Myocyte (in vitro differentiated cells): Measurements from ENCODE around the gene PCSK5. TPM values are rescaled to one million over a fixed set of nuclear protein-coding genes. Genes with fewer than 3 reads are reported as not detected.
"Not testable (repeated sequence)": the region's sequence is repeated elsewhere in the genome, so short reads cannot be mapped to it uniquely, and the experiment has no call there.

Source experiments
- DNase-seq: peaks from one replicate; pipeline ENCODE4 v3.0.0-alpha.2; 2012; ENCODE audit warnings: low read depth
- total RNA-seq: library from RNA; depleted of rRNA; stranded (reverse); fragments of >200 nt; gene quantifications from 2 replicates; pipeline ENCODE4 v1.2.3, GENCODE V29; 2014

PCSK5 gene
- total RNA-seq, 1 donor from 2014 or later = 5.4 TPM

DNA sequence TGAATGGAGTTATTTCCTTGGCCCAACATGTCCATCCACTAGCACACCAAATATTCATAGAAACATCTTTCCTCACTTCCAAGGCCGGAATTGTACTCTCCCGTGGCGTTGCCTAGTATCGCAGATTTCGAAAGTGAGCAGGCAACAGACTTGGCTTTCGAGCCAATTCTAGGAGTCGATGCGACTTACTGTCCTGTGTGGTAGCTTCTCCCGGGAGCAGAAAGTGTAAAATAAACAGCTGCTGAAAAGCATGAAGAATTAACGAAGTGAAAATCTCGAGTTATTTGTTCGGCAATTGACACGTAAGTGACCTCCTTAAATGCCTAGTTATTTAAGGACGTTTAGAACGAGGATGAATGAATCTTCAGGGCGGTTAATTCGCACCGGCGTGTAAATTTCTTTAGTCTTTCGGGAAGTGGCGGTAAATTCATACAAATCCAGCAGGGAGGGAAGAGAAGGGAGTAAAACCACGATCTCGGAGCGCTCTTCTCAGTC, 449 bp upstream of the PCSK5 start:
- DNase-seq = peak; percentile 66

DNA sequence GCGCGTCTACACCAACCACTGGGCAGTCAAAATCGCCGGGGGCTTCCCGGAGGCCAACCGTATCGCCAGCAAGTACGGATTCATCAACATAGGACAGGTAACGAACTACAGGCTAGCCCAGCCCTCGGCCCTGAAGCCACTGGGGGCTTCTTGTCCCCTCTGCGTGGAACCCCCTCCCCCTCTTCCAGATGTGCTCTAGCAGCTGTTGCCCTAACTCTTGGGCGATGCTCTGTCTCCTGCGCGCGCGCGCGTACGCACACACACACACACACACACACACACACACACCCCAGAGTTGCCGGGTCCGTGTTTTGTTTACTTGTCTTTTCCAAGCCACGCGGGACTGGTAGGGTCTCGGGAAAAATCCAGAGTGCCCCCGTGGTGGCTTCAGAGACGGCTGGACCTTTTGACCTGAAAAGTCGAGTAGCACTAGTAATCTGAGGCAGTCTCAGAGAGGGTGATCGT, 836 bp downstream of the PCSK5 start:
- DNase-seq = peak; percentile 47

DNA sequence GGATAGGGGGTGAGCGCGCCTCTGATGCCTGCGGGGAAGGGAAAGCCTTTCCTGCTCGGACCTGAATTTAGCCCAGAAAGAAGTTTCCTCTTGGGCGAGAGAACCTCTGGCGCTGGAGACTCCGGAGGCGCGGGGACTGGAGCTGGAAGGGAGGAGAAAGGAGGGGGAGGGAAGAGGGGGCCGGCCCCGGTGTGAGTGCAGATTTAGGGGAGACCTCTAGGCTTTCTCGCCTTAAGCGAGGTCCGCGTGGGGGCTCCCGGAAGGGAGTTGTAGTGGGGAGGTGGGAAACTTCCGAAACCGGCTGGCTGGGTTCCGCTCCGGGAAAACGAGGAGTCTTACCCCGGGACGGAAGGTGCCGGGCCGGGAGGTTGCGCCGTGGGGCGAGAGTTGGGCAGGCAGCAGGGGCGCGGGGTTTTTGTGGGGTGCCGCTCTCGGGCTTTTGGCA, 1.3 kb downstream of the PCSK5 start:
- peak; percentile 31 for DNase-seq

DNA sequence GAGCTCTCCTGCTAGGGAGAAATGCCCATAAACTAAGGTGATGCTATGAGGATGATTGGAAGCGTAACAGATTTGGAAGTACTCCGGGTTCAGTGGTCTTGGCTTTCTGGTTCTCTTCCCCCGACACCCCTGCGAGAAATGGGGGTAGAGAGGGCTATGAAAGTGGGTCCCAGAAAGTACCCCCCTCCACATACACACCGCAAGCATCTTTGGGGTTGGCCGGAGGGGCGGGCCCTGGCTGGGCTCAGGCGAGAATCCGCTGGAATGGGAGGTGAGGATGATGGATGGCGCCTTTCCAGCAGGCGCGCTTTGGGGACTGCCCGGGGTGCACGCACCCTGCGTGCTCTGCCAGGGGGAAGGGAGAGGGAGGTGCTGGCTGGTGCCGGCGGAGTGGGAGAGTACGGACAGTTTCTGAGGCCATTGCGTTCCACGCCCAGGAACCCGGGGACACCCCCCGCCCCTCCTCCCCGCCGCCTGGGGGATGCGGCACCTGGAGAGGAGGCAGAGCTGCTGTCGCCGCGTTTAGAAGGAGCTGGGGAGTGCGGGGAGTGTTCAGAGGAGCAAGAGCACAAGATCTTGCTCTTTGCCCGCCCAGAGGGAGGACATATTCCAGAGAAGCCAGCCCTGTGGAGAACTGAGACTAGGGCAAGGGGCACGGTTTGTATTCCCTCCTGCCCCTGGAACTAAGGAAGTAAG, 1.9 kb downstream of the PCSK5 start:
- no peak for DNase-seq

DNA sequence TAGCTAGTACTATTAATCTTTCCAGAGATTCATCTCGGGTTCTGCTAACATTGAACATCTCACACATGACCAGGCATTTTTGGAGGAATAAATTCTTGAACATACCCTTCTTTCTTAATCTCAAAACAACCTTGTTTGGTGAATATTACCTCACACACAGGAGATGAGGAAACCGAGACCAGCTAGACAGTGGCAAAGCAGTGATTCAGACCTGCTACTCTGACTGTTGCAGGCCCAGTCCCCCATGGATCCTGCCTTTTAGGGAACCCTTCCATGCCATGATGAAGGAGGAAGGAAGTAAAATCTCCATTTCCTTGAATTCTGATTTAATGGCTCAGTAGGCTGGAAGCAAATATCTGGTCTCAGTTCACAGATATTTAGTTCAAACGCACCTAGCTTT, 2.6 kb downstream of the PCSK5 start:
- no peak for DNase-seq

DNA sequence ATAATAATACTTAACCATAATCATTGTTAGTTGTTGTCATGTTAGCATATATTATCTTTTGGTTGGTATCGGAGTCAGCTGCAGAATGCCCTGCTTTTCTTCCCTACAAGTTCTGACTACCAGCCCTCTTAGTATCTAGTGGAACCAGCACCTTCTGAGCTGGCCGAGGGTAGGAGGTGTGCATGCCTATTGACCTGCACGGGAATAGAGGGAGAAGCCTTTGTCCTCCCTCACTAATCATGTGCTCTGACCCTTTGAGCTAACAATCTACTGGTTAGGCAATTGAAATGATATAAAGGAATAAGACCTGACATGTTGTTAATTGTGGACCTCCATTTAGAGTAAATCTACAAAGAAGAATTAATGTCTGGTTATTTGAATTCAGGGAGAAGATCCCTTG, 4.1 kb downstream of the PCSK5 start:
- DNase-seq = no peak

DNA sequence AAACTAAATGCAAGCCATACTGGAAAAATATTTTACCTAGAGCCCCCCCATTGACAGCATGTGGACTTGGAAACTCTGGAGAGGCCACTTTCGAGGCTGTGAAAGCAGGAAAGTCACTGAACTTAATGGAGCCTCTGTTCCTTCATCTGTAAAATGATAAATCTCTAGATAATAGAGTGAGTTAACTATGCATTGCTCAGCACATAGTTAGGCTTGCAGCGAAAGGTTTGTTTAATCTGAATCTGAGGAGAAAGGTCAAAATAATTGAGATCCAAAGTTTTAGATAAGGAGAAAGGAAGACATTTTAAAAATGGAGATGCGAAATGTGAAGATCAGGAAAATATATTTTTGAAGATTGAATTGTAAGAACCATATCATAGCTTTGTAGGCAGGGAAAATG, 4.6 kb downstream of the PCSK5 start:
- DNase-seq = no peak

DNA sequence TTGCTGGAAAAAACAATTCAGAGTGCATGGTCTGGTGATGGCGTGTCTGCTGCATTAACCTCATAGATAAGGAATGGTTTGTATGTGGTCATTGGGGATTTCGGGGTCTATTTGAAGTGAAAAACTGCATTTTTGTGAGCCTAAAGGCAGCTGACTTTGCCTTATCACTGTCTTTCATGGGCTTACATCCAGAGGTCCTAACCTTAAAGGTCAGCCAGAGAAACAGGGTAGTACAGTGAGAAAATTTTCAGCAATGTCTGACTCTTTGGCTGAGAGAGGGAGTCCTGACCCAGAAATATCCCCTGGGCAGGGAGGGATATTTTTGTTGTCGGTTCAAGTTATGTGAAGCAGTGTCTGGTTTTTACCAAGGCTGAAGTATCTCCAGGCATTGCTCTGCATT, 5.7 kb downstream of the PCSK5 start:
- no peak for DNase-seq

DNA sequence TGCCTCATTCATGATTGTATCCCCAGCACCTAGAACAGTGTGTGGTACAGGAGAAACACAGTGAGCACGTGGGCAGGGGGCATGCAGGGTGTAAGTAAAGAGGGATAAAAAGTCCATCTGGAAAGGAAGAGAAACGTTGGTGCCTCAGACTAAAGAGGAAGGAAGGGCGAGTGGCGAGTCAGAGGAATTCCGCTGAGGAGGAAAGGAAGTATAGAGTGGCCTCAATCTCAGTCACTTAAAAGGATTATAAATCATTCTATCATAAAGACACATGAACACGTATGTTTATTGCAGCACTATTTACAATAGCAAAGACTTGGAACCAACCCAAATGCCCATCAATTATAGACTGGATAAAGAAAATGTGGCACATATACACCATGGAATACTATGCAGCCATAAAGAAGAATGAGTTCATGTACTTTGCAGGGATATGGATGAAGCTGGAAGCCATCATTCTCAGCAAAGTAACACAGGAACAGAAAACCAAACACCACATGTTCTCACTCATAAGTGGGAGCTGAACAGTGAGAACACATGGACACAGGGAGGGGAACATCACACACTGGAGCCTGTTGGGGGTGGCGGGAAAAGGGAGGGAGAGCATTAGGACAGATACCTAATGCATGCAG, 10.5 kb downstream of the PCSK5 start:
- not testable (repeated sequence) for DNase-seq

DNA sequence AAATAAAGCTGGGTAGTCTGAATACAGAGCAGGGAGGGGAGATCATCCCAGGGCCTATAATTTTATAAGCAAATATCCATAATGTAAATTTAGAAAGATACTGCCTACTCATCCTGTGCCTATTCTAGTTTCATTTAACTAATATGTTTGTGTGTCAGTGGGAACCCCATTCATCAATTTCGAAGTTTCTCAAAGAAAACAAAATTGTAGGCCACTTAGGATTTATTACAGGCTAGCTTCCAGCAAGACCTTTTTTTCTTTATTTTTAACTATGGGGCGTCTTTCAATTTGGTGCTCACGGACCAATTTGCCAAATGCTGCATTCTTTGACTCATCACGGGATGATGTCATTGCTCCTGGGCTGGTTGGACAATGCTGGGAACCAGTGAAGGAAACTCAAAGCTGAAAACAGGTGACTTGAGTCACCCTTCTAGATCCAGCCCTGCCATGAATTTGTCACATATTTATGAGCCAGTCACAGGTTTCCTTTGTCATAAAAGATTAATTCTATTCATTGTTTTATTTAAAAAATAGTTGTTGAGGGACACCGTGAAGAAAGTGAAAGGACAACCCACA, 13.4 kb downstream of the PCSK5 start:
- DNase-seq = peak; percentile 73

DNA sequence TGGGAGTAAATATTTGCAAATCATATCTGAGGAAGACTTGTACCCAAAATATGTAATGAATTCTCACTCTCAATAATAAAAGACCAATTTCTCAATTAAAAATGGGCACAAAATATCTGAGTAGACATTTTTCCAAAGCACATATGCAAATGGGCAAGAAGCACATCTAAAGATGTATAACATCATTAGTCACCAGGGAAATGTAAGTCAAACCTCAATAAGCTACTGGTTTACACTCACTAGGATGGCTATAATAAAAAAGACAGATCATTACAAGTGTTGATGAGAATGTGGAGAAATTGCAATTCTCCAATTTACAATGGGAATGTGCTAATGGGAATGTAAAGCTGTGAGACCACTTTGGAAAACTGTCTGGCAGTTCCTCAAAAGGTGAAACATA, 13.9 kb downstream of the PCSK5 start:
- DNase-seq = no peak

DNA sequence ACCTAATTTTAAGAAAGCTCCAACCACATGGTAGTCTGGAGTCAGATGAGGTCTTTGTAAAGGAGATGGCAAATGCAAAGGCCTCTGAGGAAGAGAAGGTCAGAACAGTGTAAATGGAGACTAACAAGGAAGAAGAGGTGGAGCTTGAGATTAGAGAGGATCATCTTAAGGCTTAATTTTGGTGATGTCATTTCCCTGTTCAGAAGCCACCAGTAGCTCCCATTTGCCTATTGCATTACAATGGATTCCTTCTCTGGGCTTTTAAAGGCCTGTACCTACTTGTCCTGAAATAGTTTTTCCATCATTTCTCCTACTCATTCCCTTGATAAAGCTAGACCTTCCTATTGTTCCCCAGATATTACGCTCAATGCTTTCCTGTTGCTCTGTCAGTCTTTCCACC, 16.1 kb downstream of the PCSK5 start:
- no peak for DNase-seq

DNA sequence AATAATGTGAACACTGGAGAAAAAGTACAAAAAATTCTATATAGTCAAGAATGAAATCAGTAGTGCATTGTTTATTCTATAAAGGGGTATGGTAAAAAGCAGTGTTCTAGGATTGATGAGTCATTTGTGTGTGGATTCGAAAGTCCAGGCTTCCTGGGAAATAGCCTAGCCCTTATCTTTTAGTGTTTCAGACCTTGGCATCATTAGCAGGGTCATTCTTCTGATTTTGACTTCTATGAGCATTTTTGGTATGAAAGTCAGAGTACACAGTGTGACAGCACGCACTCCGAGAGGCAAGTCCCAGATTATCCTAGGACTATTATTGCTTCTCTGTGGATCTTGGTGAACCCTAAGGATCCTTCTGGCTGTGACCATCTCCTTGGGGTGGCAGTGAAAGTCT, 16.9 kb downstream of the PCSK5 start:
- no peak for DNase-seq

DNA sequence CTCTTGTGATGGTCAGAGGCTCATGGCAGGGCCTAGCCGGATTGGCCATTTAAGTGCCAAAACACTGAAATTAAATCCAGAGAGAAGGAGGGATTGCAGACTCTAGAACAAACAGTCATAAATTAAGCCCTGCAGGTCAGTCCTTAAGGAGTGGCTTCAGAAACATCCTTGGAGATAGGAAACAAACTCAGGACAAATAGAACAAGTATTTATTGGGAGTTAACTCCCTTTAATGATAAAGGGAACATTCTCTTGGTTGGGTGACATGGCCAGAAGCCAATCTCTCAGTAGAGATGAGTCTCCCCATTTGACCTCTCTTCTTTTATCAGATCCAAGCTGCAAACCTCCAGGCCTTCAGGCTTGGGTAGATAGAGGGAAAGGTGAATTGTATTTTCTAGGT, 17.4 kb downstream of the PCSK5 start:
- DNase-seq = no peak

DNA sequence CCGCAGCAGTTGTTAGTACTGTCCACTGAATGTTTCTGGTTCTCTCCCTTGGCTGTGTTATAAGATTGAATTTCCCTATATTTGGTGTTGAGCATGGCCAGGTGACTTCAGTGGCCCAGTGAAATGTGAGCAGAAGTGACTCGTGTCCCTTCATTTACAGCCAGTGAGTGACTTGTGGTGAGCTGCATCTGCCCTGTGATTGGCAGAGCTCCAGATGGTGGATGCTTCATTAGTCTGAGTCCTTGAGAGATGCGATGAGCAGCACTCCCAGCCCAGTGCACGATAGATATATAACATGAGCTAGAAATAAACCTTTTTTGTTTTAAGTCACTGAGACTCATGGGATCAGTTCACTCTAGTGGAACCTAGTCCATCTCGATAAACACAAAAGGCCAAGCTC, 19.3 kb downstream of the PCSK5 start:
- DNase-seq = peak; percentile 77

DNA sequence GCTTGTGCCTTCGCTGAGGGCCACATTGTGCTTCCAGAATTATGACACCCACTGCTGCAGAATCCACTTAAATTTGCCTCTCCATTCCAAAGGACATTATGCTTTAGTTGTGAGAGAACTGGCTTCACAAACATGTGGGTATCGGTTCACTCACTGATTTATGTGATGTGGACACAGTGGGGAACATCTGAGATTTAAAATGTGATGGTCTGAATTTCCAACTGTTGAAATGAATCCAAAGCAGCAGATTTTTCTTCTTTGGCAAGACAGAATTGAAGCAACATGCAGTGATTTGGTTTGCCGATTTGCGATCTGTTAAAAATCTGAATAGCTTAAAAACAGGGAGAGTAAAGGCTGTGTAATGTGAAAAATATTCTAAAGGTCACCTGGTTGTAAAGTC, 20.3 kb downstream of the PCSK5 start:
- DNase-seq = no peak

DNA sequence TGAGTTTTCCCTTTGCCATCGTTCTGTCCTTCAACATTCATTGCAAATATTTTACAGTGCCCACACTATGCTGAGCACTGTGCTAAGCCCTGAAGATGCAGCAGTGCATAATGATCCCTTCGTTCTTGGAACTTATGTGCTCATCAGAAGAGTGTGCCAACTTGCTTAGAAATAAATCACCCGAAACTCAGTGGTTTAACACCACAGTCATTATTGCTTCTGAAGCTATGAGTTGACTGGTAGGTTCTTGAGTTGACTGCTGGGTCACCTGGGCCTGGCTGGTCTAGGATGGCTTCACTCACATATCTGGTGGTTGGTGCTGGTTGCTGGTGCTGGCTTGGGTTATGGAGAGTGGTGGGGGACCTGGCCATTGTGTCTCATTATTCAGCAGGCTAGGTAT, 20.9 kb downstream of the PCSK5 start:
- no peak for DNase-seq

DNA sequence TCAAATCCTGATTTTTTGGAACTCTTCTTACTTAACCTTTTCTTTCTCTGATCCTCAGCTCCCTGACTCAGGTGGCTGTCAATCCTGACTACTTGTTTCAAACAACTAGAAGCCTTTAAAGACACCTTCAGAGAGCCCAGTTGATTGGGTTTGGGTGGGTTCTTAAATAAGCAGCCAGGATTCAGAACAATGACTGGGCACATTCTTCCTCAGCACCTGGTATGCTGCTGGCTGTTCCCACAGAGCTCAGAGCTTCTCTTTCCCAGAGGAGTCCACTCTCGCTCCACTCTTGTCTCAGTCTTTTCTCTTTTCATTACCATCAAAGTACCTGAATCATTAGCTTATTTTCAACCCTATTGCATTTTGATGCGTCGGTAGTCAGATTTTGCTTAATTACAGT, 22.5 kb downstream of the PCSK5 start:
- DNase-seq = no peak

DNA sequence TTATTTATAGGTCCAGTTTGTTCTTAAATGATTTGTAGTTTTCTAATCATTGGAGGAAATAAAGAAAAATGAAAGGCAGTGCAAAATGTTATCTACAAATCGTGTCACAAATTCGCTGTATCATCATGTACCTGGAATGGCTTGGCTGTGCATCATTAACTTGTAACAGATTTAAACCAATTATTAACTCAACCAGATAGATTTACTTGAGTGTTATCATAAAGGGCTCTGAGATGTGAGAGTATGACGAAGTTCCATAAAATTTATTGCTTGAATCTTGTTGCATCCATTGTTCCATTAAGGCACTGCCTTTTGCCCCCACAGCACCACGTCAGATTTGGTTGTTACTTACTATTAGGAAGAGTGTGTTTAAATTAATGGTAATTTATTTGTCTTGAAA, 23.5 kb downstream of the PCSK5 start:
- no peak for DNase-seq

DNA sequence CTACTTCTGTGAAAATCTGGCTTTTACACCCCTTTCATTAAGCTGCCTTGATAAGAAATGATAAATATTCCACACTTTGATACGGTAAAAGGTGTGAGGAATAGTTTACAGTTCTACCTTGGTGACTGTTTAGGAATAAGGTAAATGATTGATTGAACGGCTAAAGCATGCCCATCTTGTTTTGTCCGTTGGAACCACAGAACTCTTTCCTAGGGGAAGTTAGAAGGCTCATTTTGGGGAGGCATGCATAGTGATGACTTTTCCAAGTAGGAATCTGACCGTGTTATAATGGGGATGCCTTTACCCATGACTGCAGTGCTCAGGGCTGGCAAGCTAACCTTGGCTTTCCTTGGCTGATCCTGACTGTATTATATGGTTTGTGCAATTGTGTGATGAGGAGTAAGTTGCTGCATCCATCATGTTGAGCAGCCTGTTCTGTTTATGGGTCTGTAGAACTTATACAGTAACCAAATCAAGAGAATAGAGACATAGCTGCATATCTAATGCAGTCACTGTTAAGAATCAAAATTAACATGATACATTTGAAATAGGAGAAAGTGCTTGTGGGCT, 24.5 kb downstream of the PCSK5 start:
- DNase-seq = no peak

DNA sequence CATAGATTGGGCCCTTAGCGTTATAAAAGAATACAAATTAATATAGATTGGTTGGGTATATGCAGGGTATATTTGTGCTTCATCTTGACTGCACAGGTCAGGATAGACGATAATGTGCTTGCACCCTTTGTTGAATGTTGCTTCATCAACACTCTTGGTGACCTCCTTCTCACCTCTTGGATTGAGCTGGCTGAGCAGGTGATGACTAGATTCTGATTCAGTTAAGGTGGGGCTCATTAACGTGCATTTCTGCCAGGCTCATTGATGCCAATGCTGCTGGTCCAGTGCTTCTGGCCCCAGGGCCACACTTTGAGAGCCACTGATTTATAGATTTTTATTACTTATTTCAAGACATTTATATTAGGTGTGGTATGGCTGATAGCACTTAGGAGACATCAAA, 27.7 kb downstream of the PCSK5 start:
- no peak for DNase-seq

DNA sequence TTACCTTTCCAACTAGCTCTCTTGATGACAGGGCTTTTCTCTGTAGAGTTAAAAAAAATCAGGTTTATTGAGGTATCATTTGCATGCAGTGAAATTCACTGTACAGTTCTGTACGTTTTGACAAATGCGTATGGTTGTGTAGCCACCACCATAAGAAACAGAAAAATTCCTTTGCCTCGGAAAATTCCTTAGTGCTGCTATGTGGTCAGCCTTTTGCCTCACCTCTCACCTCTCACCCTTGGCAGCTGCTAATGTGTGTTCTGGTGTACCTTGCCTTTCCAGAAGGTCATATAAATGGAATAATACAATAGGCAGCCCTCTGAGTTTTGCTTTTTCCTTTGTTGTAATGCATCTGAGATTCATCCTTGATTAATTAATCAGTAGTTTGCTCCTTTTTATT, 28.4 kb downstream of the PCSK5 start:
- DNase-seq = no peak
